Right ventricle myocardium inferior (tissue), 1 donor: Measurements from ENCODE around the gene WDR75. TPM values are rescaled to one million over a fixed set of nuclear protein-coding genes. Genes with fewer than 3 reads are reported as not detected.

Experiments used
- ATAC-seq: fragments of 200-7000 bp; cut with Tn5 transposase; one replicate; pipeline ENCODE4 v1.9.1; 2020; ENCODE audit warnings: mild to moderate bottlenecking, moderate library complexity
- DNase-seq: peaks from one replicate; pipeline ENCODE4 v3.0.0; 2021; ENCODE audit errors: missing footprints
- intact Hi-C: fragments of 100-400 bp; cut with DNase I; formaldehyde crosslinking; loops from one replicate; pipeline ENCODE4 v1.11.0; 2022
- total RNA-seq: library from RNA; stranded (reverse); fragmentation: NEBNext Ultra II Directional; extraction: Animal tissue kit (Norgen Biotek cat#: 25700); gene quantifications from one replicate; pipeline ENCODE4 v1.2.1, GENCODE V29; 2021
- donor health status: DM: no; HTN: yes; CAD: no; lungs with severe emphysema.

WDR75 gene
- total RNA-seq, 1 donor from 2014 or later, result 16.5 TPM

DNA sequence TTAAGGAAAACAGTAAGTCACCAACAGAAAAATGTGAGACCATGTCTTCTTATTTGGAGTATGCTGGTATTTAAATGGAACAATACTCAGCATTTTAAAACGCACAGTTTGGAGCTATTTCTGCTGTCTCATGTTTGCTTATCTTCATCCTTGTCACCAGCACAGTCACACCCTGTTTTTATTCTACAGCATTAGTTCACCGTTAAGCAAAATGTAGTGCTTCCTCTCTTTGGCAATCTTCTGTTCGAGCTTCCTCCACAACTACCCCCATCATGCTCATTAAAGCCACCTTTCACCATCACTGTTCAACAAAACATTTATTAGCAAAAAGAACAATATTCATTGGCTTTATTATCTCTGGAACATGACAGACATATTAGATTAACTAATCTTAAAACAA, 75.3 kb downstream of the WDR75 start:
- DNase-seq, result no peak
- intact Hi-C loops, result no loop called here
- ATAC-seq, result no peak

DNA sequence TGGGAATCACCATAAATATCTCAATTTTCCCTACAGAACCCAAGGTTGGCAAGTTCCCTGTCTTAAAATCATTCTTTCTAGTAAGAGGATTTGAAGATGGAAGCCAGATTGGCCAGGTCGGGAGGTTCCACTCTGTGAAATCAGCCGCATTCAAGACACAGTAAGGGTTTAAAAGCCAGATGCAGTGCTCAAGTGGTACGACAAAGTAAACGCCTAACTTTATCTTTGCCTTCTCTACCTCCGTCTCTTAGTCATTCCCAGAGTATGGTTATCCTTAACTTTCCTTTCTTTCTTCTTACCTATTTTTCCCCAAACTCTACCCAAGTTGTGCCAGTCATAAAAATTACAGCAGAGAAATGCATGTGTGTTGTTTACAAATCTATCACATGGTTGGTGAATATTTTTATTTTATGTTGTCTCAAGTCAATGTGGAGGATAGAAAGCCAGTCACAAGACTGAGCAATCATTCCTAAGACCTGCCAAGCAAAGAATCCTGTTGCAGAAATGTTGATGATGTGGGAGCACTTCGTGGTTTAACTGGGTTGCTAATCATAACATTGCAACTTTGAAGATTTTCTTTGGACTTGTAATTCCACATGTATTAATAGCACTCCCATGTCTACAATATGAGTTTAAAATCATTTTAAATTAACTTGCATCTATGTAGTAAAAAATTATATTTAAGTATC, 76.7 kb downstream of the WDR75 start:
- ATAC-seq (no peak), DNase-seq (no peak)
- intact Hi-C loops, result no loop called here

DNA sequence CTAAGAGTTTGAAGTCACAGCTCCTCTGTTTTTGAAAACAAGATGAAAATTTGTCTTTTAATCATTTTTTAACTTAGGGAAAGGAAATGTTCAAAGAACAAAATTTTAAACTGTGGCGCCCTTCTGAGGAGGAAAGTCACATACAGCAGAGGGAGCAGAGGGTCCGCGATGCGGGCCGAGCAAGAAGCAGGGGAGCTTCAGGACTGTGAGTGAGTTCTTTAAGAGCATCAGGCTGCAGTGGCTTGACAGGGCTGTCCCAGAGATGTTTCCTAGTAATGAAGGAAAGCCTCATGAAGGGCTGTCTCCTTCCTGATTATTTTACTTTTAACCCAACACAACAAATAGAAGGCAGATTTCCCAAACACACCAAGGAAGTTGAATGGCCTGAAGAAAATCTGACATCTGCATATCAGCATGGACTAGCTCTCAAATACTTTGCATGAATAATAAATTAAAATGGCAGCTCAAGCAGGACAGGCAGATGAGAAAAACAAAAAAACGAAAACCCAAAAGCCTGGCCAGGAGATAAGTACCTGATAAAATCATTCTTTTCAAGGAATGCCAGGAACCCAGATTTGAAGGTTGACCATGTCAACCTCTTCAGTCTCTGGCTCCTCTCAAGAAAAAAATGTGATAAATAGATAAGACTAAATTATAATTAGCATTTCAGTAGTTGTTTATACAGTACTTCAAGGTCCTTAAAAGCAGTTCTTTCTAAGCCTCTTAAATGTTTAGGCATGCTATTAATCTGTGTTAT, 78.5 kb downstream of the WDR75 start:
- ATAC-seq (no peak), DNase-seq (peak; percentile 67)
- intact Hi-C loops, result no loop called here

DNA sequence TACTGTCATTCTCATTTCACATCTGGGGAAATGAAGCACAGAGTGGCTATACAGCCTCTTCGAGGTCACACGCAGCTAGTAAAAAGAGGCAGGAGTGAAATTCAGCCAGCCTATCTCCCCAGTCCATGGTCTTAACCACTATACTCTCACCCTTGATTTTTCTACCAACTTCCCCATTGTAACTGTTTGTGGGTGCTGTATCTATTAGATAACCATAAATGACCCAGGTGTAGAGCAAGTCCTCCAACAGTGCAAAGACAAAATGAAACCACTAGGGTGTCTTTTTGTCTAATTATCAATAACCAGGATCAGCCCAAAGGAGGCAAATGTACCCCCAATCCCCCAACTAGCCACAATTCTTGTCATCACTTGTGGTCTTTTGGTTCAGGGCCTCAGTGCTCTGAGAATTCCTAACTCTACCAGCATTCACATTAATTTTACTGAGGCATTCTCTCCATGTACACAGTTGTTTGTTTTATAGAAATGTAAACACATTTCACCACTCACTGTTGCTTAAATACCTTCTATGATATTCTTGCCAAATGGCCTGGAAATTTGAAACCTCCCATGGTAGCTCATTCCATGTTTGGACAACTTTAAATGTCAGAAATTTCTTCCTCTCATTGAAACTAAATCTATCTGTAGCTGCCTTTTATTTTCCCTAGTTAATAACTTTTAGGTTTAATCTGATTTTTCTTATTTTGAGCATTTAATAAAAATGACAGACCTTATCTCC, 80.6 kb downstream of the WDR75 start:
- ATAC-seq (no peak), DNase-seq (no peak)
- intact Hi-C loops, result no loop called here

DNA sequence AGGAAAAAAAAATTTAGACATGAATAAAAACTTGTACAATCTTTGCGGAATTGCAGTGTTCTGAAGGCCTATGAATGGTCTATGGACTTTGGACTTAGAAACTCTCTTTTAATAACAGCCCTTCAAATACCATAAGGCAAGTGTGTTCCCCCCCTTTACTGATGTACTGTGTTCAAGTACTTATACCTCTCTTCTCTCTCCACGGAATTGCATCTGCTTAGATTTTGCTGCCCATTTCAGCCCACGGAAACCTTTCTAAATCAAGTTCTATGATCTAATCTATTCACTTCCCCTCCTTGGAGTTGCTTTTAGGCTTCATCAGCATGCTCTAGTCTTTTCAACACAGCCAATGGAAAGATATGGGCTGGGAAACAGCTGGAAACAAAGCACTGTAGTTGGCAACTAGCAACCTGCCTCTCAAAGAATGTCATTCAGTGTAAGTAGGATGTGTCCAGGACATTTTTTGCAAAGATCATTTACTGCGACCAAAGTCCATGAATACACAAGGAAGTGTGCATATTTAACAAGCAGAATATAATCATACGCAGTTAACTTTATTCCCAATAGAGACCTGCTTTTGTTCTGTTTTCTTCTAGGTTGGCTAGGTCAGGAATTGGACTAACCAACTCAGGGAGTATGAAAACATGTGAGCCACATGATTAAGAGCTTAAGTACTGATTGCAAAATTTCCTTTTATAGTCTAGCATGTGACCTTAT, 81.3 kb downstream of the WDR75 start:
- DNase-seq (no peak), ATAC-seq (peak; percentile 79)
- intact Hi-C loops, result no loop called here

DNA sequence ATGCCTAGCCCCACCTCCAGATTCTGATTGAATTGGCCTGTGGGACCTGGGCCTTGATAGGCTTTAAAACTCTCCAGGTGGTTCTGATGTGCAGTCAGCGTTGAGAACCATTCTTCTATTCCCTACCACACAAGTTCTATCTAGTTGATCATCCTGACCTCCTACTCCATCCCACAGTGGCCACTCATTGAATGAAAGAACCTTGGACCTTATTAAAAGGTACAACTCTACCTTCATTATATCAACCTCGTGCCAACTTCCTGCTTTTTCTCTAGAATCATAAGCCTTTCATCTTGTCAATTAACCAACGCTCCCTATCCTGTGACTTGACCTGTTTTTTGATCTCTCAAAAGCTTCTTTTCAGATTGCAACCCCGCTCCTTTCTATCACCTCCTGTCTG, 83.5 kb downstream of the WDR75 start:
- ATAC-seq, result no peak
- no peak for DNase-seq
- intact Hi-C loops, result no loop called here

Other genes with a start within 250 kb of the WDR75 start
- 51.0 TPM for gene SLC40A1, start 139.3 kb downstream of the WDR75 start, total RNA-seq
- 35.2 TPM for gene ASNSD1, start 220.0 kb downstream of the WDR75 start, total RNA-seq
- gene ANKAR, start 233.2 kb downstream of the WDR75 start, total RNA-seq, result 6.0 TPM